Mesothelial cell of epicardium (in vitro differentiated cells): ENCODE data around the gene TAAR5. TPM values are rescaled to one million over a fixed set of nuclear protein-coding genes. Genes with fewer than 3 reads are reported as not detected.
"Not testable (repeated sequence)": the region's sequence is repeated elsewhere in the genome, so short reads cannot be mapped to it uniquely, and the experiment has no call there.

Experiments
- DNase-seq, 2 experiments: peaks; one replicate each; pipeline ENCODE4 v3.0.0; 2021; ENCODE audit warnings: low spot score in 2 of 2; ENCODE audit not compliant: unreplicated experiment in 2 of 2
- H3K27ac Mint-ChIP-seq: 2 replicates; pipeline ENCODE4 v1.8.0; 2021; ENCODE audit warnings: mixed read lengths
- H3K27me3 Mint-ChIP-seq: 2 replicates; pipeline ENCODE4 v1.8.0; 2021; ENCODE audit warnings: low read depth, mixed read lengths
- H3K36me3 Mint-ChIP-seq: 2 replicates; pipeline ENCODE4 v1.8.0; 2021; ENCODE audit warnings: mixed read lengths
- H3K4me1 Mint-ChIP-seq: 2 replicates; pipeline ENCODE4 v1.8.0; 2021; ENCODE audit warnings: mixed read lengths
- H3K4me3 Mint-ChIP-seq: 2 replicates; pipeline ENCODE4 v1.8.0; 2021; ENCODE audit warnings: mild to moderate bottlenecking, moderate library complexity, mixed read lengths
- H3K9me3 Mint-ChIP-seq: 2 replicates; pipeline ENCODE4 v1.8.0; 2021; ENCODE audit warnings: mixed read lengths
- total RNA-seq: library from RNA; stranded (reverse); gene quantifications from 3 replicates; pipeline ENCODE4 v1.2.1, GENCODE V29; 2021
- TF ChIP-seq, protein P1 (sequence below): fragments of 200-600 bp; sonication (generic); IDR thresholded peaks from one replicate; pipeline ENCODE4 v1.5.0; 2021; ENCODE audit warnings: antibody characterized with exemption; ENCODE audit not compliant: unreplicated experiment

TAAR5 gene
- total RNA-seq, 1 donor from 2014 or later = not detected

DNA sequence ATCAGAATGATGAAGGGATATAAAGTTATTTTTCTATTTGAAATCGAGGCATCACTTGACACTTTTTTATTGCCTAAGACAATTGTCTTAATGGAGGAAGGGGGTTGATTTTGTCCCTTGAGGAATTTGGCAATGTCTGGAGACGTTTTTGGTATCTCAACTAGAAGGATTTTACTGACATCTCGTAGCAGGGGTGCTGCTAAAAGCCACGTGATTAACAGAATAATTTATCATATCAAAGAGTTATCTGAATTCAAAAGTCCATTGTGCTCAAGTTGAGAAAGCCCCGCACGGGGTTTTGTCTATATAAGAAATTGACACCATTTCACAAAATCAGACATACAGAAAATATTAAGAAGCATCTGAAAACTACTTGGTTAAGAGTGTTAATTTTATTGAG, 20.9 kb downstream of the TAAR5 start:
- no peak overlapping the region for H3K4me3 Mint-ChIP-seq
- H3K27me3 Mint-ChIP-seq = peaks cover 17% of the 10 kb centered on the region
- no peaks in the 10 kb centered on the region for H3K9me3 Mint-ChIP-seq
- H3K27ac Mint-ChIP-seq = no peak overlapping the region
- TF ChIP-seq, protein P1, sequence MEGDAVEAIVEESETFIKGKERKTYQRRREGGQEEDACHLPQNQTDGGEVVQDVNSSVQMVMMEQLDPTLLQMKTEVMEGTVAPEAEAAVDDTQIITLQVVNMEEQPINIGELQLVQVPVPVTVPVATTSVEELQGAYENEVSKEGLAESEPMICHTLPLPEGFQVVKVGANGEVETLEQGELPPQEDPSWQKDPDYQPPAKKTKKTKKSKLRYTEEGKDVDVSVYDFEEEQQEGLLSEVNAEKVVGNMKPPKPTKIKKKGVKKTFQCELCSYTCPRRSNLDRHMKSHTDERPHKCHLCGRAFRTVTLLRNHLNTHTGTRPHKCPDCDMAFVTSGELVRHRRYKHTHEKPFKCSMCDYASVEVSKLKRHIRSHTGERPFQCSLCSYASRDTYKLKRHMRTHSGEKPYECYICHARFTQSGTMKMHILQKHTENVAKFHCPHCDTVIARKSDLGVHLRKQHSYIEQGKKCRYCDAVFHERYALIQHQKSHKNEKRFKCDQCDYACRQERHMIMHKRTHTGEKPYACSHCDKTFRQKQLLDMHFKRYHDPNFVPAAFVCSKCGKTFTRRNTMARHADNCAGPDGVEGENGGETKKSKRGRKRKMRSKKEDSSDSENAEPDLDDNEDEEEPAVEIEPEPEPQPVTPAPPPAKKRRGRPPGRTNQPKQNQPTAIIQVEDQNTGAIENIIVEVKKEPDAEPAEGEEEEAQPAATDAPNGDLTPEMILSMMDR = no peak
- H3K4me1 Mint-ChIP-seq = peaks cover 2% of the 10 kb centered on the region
- no peak for DNase-seq
- no peaks in the 10 kb centered on the region for H3K36me3 Mint-ChIP-seq

DNA sequence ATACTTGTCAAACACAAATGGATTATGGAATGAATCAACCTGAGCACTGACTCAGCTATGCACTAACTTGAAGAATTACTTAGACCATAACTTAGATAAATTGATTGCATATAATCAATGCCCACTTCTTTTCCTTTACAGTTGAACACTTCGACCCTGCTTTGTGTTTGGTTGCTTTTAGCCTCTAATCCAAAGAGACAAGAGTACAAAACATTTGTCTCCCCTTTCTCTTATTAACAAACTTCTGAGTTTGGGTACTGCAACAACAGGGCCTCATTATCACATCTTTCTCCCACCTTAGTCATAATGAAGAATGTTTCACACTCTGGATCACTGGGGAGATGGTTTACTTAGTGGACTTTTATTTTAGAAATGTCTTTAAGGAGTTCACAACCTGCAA, 22.0 kb downstream of the TAAR5 start:
- peaks cover 2% of the 10 kb centered on the region for H3K4me1 Mint-ChIP-seq
- no peak overlapping the region for H3K4me3 Mint-ChIP-seq
- no peaks in the 10 kb centered on the region for H3K36me3 Mint-ChIP-seq
- TF ChIP-seq, protein P1 = no peak
- peaks cover 15% of the 10 kb centered on the region for H3K27me3 Mint-ChIP-seq
- H3K9me3 Mint-ChIP-seq = no peaks in the 10 kb centered on the region
- DNase-seq = no peak
- no peak overlapping the region for H3K27ac Mint-ChIP-seq

DNA sequence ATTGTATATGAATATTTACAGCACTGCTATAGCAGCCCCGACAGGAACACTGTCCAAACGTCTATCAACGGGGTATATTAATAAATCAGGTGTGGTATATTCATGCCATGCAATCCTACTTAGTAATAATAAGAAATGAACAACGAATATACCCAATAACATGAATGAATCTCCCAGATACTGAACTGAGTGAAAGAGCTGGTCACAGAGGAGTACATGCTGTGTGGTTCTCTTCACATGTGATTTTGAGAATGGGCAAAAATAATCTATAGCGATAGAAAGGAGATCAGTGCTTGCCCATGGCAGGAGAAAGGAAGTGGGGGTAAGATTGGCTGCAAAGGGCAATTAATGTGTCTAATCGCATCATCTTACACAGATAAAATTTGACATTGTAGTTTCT, 23.1 kb downstream of the TAAR5 start:
- Mint-ChIP-seq H3K9me3 (no peaks in the 10 kb centered on the region), H3K4me3 (no peak overlapping the region), H3K27me3 (peaks cover 13% of the 10 kb centered on the region), H3K36me3 (no peaks in the 10 kb centered on the region), H3K27ac (no peak overlapping the region), H3K4me1 (peaks cover 2% of the 10 kb centered on the region)
- TF ChIP-seq, protein P1 = no peak
- DNase-seq = no peak

DNA sequence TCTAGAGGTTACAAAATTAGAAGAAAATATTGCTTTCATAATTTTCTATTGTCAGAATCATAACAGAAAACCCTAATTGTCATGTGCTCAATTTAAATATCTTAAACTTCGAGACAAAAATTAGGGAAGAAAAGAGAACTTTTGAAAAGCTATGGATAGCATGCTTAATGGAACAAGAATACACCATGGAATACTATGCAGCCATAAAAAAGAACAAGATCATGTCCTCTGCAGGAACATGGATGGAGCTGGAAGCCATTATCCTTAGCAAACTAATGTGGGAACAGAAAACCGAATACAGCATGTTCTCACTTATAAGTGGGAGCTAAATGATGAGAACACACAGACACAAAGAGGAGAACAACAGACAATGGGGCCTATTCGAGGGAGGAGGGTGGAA, 29.5 kb downstream of the TAAR5 start:
- H3K9me3 Mint-ChIP-seq, H3K36me3 Mint-ChIP-seq, DNase-seq, H3K27ac Mint-ChIP-seq, H3K4me1 Mint-ChIP-seq, H3K4me3 Mint-ChIP-seq: not testable (repeated sequence)
- H3K27me3 Mint-ChIP-seq = peaks cover 10% of the 10 kb centered on the region

DNA sequence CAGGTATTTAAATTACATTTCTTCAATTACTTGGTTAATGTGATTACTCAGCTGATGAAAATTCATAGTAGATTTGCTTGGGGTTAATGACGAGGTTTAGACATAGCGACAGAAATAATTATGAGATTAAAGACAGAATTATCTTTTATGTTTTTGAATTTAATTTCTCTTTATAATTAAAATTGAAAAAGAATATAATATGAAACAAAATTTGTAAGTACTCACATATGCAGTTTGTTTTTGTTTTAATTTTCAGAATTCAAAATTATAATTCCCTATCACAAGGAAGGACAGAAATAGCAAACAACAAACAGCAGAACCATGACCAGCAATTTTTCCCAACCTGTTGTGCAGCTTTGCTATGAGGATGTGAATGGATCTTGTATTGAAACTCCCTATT, 37.2 kb downstream of the TAAR5 start, which contains the start of gene TAAR8:
Gene TAAR8 (plus strand): TSS at position 301 of the 400 bp plus-strand sequence. CDS start 21 bp downstream, at position 322.
- Mint-ChIP-seq H3K36me3 (no peaks in the 10 kb centered on the region), H3K27ac (no peak within 1 kb of the TSS), H3K4me3 (no peak within 1 kb of the TSS), H3K9me3 (no peaks in the 10 kb centered on the region), H3K27me3 (peaks cover 7% of the 10 kb centered on the region), H3K4me1 (no peaks in the 10 kb centered on the region)
- no peak for DNase-seq
- TF ChIP-seq, protein P1 = no peak

DNA sequence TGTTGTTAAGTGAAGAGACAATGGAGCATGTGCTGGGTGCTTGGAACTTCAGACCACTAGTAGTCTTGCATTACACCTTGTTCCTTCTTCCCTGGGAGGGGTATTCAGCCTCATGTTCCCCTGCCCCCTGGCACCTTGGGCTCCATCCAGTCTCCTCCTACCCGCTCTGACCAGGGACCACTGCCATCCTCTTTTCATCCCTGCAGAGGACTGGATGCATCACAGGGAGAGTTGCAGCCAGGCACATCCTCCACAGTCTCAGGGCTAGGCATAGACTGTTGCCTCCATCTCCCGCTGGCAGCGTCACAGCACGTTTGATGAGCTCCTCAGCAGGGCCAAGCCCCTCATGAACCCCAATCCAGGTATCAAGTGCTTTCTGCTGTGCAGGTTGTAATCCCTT, 38.3 kb downstream of the TAAR5 start:
- no peak overlapping the region for H3K27ac Mint-ChIP-seq
- H3K36me3 Mint-ChIP-seq = no peaks in the 10 kb centered on the region
- peaks cover 2% of the 10 kb centered on the region for H3K27me3 Mint-ChIP-seq
- H3K4me3 Mint-ChIP-seq = no peak overlapping the region
- TF ChIP-seq, protein P1 = no peak
- no peaks in the 10 kb centered on the region for H3K4me1 Mint-ChIP-seq
- DNase-seq = no peak
- H3K9me3 Mint-ChIP-seq = no peaks in the 10 kb centered on the region
